SK-N-SH treated with all-trans-retinoic acid at 6 μM for 48 hours (cell line): ENCODE measurements around the gene MIB2.

Experiments used
- ESRRG ChIP-seq: fragments of 250-450 bp; sonication (Bioruptor Pico); IDR thresholded peaks from 2 replicates; pipeline ENCODE4 v1.6.1; 2021; ENCODE audit warnings: mild to moderate bottlenecking
- OSR1 ChIP-seq: fragments of 250-450 bp; sonication (Bioruptor Pico); IDR thresholded peaks from 2 replicates; pipeline ENCODE4 v1.8.0; 2022; ENCODE audit warnings: moderate library complexity, mild to moderate bottlenecking, inconsistent platforms
- PATZ1 ChIP-seq: fragments of 250-450 bp; sonication (Bioruptor Pico); IDR thresholded peaks from 2 replicates; pipeline ENCODE4 v1.8.0; 2020; ENCODE audit warnings: mild to moderate bottlenecking, moderate library complexity, borderline replicate concordance
- ZC3H10 ChIP-seq: fragments of 250-450 bp; sonication (Bioruptor Pico); IDR thresholded peaks from 2 replicates; pipeline ENCODE4 v1.5.1; 2021; ENCODE audit warnings: mild to moderate bottlenecking, moderate library complexity
- ZFP3 ChIP-seq: fragments of 250-450 bp; sonication (Bioruptor Pico); IDR thresholded peaks from 2 replicates; pipeline ENCODE4 v1.5.0; 2020; ENCODE audit warnings: mild to moderate bottlenecking, moderate library complexity
- ZFP30 ChIP-seq: fragments of 450-650 bp; formaldehyde crosslinking; IDR thresholded peaks from 2 replicates; pipeline ENCODE4 v1.5.0; 2022; ENCODE audit warnings: mild to moderate bottlenecking, moderate library complexity
- ZNF565 ChIP-seq: fragments of 450-650 bp; formaldehyde crosslinking; conservative IDR thresholded peaks from 2 replicates; pipeline ENCODE4 v1.5.0; 2020; ENCODE audit warnings: low read depth, mild to moderate bottlenecking, moderate library complexity

DNA sequence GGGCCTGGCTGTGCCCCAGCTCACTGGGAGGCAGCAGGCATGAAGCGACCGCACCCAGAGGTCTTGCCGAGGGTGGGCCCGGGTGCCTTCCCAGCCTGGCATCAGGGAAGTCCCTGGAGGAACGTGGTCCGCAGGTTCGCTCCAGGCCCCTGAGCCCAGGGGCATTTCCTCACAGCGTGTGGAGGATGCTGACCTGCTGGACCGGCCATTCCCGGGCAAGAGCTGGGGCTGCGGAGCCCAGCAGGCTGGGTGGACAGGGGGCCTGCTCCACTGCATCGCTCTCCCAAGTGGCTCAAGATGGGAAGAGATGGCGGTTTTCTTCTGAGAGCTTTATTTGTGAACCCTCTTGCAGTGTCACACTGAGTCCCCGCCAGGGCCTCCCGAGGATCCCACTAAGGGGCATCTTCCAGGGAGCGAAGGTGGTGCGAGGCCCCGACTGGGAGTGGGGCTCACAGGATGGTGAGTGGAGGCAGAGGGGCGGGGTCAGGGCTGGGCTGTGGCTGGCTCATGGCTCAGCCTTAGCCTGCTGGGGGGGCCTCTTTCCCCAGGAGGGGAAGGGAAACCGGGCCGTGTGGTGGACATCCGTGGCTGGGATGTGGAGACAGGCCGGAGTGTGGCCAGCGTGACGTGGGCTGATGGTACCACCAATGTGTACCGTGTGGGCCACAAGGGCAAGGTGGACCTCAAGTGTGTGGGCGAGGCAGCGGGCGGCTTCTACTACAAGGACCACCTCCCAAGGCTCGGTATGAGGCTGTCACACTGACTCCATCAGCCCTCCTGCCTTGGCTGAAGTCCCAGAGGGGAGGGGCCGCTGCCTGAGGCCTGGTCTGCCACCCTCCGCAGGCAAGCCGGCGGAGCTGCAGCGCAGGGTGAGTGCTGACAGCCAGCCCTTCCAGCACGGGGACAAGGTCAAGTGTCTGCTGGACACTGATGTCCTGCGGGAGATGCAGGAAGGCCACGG is 9.4 kb downstream of the MIB2 start:
- TF ChIP-seq PATZ1 (CRISPR knock-in tag), result no peak
- TF ChIP-seq ESRRG (CRISPR knock-in tag), result no peak
- TF ChIP-seq ZNF565, result no peak
- TF ChIP-seq ZFP3 (CRISPR knock-in tag), result no peak
- TF ChIP-seq OSR1 (CRISPR knock-in tag), result no peak
- no peak for TF ChIP-seq ZFP30 (CRISPR knock-in tag)
- TF ChIP-seq ZC3H10 (CRISPR knock-in tag), result no peak
